HS-5 (cell line): ENCODE results near the gene ACBD6.

ENCODE experiments used
- DNase-seq: peaks from one replicate; pipeline ENCODE4 v3.0.0-alpha.2; 2012; ENCODE audit warnings: low read depth

ACBD6 gene

DNA sequence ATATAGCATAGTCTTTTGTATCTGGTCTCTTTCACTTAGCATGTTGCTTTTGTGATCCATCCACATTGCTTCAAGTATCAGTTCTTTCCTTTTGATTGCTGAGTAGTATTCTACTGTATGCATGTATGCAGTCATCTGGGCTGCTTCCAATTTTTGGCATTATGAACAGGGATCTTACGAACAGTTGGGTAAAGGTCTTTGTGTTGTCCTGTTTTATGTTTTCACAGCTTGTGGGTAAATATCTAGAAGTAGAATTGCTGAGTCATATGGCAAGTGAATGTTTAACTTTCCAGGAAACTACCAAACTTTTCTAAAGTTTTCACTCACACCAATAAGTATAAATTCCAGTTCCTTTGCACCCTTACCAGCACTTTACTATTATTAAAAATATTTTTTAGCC lies 211.4 kb downstream of the ACBD6 start:
- no peak for DNase-seq

DNA sequence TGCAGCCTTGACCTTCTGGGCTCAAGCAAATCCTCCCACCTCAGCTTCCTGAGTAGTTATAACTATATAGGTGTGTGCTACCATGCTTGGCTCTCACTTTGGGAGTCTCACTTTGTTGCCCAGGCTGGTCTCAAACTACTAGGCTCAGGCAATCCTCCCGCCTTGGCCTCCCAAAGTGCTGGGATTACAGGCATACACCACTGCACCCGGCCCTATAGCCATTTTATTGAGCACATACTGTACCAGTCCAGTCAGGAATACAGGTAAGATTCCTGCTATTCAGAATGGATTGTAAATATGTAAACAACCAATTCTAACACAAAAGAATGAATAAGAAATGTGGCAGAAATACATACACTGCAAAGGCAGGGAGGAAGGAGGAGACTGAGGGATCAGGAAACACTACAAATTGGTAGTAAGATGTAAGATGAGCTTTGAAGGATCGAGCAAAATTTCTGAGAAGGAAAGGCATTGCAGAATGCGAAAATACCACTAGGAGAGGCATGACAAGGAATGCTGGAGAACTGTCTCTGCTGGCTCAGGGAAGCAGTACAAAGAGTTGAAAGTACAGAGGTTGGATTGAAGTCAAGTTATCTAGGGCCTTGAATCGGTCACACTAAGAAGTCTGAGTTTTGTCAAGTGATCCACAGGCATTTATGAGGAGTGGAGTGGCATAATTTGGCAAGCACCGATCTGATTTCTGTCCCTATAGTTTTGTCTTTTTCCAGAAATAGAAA lies 211.9 kb downstream of the ACBD6 start:
- no peak for DNase-seq

DNA sequence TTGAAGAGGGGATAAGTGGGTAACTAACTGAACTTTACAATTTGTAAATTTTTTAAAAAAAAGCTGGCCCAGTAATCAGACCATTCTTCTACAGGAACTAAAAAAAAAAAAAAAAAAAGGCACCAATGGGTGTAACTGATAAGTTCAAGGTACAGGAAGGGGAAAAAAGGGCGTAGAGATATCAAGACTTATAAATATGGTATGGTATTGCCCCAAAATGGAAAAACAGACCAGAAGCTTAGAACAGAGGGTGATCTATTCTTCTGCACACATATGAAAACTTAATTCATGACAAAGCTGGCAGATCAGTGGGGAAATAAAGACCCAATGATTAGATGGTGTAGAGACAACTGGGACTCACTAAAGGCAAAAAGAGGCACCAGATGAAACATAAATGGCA lies 213.4 kb downstream of the ACBD6 start:
- no peak for DNase-seq

DNA sequence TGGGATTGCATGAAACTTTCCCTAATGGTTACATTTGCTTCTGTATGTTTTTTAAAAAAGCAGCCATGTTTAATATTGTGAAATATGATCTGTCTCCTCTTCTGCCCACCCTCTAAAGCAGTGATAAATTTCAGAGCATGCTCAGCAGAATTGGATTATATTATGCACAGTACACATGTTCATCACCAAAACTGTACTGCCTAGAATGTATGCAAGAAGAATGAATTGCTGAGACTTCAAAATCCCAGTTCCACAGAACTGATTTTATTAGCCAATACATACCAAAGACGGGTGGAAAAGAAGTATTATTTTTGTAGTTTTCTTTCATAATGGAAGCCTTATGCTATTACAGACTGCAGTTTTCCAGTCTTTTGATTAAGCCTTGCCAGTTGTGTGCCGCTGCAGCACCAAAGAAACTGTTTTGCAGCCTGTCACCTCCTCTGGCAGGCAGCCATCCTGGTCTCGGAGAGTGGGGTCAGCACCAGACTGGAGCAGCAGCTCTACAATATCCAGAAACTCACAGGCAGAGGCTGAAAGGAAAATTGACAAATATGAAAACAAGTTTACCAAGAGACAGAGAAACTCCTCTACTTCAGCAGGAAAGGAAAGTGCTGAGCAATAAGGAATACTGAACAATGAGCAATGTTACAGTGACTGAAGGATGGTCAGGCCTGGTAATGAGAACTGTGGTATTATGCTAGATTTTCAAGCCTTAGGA lies 214.2 kb downstream of the ACBD6 start:
- no peak for DNase-seq

DNA sequence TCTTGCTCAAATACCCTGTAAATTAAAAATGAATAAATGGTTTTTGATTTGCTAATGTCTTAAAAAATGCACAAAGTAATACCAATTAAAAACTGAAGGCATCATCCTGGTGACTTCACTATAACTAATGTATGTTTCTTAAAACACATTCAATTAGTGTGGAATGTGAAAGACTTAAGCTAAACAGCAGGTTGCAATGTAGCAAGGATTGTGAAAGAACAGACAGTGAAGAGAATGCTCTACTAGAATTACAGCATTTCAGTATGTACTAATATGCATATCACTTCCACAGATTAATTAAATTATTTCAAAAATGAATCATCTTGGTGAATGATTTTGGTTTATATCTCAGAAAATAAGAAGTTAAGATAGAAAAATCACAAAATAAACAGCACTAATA lies 216.0 kb downstream of the ACBD6 start:
- DNase-seq = no peak

DNA sequence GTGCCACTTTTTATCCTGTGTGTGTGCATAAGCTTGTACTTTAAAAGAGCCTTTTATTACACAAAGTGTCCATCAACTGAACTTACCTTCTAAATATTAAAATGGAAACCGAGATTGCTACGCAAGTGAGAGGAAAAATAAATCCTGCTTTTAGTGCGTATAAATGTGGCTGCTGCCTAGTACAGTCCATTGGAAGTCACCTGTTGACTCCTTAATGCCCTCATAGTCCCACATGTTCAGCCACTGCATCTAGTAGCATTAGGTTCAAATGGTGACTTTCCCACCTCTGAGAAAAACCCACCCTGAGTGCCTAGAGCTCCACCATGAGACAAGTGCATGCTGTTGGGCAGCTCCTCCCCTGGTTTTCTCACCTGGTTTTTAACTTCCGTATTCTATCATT lies 219.3 kb downstream of the ACBD6 start:
- DNase-seq = no peak

DNA sequence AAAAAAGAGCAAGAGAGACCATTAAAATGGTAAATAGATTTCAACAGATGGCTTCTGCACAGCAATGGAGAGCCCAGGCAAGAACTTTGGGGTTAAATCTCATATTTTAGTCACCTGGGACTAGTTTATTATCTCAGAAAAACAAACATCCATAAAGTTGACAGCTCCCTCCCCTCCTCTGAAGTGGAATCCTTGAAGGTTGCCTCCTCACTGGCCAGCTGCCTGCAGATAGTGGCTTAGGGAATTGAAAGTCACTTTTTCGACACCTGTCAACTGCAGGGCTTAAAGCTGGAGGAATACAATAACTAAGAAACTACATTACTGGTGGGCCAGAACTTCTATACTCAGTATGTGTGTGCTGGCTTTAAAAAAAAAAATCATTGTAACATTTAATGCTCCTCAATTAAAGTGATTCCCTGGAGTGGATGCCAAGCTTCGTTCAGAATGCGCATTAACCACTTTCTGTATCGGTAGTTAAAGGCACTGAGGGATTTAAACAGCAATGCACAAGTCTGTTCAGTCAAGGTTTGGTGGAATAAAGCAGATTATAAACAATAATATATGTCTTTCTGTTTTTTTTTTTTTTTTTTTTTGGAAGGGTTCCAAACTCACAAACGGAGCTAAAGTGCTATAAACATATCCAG lies 219.9 kb downstream of the ACBD6 start:
- no peak for DNase-seq

DNA sequence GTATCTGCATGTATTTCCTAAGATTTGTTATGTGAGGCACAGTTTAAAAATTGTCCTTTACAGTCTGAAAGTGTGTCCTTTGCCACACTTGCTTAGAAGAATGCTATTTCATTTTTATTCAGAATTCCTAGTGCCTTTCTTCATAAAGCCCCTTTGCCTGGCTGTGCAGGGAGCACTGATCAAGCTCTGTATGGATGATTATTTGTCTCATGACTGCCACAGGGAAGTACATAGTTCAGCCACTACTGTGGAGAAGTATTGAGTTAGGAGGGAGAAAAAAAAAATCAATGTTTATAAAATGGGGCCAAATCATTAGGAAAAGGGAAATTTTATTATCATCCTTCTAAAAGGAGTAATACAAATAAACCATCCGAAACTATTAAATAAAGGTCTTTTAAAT lies 220.9 kb downstream of the ACBD6 start:
- no peak for DNase-seq

DNA sequence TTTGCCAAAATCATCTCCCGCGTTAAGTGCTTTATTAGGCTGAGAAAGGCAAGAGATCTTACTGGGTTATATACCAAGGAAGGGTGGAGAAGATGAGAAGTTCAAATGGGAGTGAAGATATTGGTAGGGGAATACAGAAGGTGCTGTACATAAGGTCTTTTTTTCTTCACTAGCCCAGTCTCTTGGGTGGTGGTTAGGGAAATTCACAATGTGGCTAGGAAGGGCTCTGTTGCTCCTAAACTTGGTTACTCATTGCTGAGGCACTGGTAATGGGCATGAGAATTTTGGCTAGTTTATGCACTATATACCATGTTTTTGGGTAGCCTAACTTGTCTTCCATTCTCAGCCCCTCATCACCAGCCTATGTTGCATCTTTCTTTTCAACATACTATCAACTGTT lies 221.8 kb downstream of the ACBD6 start:
- no peak for DNase-seq

DNA sequence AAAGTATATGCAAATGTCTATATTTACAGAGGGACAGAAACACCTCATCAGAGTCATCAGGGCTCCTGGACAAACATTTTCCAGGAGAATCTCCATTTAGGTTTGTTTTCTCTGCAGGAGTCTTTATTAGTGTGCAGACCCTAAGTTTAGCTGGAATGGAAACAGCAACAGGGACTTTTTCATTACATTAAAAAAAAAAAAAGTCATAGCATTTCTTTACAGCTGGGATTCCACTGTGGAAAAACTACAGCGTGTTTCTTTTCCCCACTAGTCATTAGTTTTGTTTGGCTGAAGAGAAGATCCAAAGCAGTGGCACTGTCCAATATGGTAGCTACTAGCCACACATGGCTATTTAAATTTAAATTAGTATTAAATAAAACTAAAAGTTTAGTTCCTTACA lies 222.7 kb downstream of the ACBD6 start:
- DNase-seq = no peak

DNA sequence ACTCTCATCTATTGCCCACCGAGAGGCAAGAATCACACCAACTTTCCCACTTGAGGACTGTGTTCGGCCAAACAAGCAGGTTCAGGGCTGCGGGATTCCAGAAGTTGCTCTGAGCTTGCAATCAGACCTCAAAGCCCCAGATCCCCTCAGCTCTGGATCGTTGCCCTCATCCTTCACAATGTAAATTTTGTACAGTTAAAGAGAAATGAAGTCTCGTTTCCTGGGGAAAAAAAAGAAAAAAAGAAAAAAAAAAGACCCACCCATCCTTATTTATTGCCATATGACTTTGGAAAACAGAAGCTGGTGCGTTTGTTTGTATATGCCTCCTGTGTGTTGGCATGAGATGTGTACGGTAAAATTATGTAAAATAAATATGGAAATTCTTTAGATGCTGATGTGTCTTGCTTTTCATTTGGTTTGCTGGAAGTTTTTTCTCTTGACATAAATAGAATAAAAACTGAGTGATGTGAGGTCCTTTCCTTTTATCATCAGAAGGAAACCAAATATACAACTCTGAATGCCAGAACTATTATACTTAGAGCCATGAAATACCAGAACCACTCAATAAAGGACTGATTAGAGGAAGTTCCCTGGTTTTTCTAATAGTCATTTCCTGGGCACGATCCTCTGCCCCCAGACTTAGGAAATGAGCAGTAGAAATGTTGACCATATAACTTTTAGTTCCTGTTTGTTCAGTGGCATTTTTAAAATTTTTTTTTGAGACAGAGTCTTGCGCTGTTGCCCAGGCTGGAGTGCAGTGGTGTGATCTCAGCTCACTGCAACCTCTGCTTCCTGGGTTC lies 223.6 kb downstream of the ACBD6 start:
- no peak for DNase-seq

DNA sequence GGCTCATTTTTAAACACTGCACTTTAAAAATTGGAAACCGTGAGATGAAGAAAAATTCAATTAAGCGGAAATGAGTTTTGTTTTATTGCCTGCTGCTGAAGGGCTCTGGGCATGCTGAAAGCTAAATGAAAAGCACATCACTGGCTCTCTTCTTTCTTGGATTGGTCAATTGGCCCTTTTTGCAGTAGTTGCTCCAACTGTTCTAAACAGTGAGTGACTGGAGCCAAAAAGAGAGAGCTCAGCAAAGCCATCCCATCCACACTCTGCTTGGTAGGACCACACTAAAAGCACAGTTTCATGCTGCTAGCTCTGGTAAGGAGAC lies 224.2 kb downstream of the ACBD6 start:
- no peak for DNase-seq

DNA sequence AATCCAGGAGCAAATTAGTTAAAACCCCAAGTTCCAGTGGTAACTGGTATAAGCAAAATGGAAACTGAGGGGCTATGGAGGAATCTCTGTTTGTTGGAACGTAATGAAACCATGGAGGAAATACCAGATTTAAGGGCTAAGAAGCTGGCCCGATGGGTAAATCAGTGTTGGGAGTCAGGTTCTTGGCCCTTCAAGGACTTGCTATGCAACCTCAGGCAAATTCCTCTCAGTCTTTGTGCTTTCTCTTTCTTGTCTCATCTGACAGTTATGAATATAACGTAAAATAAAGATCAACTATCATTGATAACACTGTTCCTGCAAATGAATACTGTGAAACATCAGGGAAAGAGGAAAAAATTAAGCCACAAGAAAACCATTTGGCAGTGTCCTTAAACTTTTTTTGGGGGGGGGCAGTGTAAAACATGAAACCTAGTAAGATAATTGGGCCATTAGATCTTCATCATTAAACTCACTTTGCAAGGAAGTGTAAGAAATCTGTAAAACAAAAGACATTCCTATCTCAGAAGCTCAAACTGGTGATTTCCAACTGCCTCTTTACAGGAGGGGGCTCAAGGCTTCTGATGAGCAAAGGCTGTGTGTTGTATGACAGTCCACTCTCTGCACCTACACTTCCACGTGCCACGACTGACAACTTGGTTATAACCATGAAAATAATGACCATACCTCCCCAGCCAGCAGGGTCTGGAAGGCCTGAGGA lies 224.7 kb downstream of the ACBD6 start:
- no peak for DNase-seq

DNA sequence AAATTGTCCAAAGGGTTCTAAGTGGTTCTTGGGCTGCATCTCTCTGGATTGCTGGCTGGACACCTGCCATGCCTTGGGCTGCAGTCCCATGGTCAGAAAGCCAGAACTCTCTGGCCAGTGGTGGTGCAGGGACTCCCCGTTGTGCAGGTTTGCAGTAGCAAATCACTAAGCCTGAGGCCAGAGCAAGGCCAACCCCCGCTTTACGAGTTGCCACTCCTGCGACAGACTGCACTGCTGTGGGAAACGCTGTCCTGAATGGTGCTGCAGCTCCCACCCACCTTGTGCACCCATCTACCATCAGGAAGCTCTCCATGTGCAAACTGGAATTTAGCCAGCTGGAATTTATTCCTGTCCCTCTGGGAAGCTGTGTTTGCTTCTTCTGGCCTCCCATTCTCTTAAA lies 226.7 kb downstream of the ACBD6 start:
- no peak for DNase-seq

DNA sequence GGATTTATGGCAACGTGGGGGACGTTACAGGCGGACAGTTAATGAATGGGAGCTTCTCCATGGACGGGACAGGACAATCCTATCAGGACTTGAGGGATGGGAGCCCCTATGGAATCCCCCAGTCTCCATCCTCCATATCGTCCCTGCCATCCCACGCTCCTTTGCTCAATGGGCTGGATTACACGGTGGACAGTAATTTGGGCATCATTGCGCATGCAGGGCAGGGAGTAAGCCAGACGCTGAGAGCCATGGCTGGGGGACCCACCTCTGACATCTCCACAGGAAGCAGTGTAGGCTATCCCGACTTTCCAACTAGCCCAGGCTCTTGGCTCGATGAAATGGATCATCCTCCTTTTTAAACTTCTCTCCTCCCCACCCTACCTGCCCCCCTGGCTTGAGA lies 228.2 kb downstream of the ACBD6 start:
- DNase-seq = no peak

DNA sequence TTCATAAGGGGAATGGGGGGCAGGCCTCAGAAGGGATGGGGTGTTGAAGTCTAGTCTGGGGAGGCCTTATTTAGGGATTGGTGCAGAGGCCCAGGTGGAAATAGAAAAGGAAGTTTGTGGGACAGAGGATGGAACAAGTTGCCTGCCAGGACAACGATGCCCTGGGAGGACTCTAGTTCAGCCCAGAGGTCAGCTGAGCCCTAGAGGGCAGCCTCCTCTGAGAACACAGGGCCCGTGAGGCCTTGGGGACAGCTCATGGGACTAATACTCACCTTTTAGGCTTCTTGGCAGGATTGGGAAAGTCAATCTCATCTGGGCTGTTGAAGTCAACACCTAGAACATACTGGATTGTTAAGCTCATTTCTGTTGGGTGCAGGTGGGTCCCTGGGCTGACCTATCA lies 229.3 kb downstream of the ACBD6 start:
- DNase-seq = no peak

DNA sequence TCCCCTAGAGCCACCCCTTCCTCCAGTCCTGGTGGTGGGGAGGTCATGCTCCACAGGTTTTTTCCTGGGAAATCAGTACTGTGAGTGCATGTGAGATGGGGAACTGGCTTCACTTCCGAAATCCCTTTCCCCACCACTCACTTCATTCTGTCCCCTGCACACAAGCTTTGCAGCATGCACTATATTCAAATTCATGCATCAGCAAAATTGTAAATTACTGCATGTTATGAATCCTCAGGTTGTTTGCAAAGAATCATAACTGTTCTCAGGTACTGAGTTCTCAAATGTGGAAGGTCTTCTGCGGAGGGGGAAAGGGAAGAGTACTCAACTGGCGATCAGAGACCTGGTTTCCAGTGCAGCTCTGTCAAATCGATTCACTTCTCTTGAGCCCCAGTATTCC lies 230.0 kb downstream of the ACBD6 start:
- no peak for DNase-seq

DNA sequence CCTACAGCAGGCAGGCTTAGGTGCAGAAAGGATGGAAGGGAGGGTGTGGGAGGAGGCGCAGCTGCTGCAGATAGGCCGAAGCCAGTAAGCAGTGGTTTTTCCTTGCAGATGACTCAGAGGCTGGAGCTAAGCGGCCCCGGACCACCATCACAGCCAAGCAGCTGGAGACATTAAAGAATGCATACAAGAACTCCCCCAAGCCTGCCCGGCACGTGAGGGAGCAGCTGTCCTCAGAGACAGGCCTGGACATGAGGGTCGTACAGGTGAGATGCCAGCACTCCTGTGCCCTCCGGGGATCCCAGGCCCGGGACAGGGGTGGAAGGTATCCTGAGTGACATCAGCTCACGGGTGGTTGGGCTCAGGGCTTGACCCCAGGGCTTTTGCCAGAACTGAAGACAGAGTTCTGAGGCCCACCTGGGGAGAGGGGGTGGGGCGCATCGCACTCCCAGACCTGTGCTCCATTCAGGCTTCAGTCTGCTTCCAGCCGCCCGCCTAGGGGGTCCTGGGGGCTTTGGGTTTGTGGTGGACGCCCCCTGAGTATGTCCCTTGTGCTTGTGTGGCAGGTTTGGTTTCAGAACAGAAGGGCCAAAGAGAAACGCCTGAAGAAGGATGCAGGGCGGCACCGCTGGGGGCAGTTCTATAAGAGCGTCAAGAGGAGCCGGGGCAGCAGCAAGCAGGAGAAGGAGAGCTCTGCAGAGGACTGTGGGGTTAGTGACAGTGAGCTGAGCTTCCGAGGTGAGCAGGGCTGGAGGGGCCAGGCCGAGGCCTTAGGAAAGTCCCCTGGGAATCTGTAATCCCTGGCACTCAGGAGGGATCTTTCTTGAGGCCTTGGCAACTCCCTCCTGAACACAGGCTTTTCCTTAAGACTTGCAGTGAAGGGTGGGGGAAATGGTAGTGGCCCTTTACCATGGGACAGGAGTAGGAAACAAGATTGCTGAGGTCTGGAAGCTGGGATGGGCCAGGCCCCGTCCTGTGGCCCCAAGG lies 230.8 kb downstream of the ACBD6 start:
- DNase-seq = no peak

DNA sequence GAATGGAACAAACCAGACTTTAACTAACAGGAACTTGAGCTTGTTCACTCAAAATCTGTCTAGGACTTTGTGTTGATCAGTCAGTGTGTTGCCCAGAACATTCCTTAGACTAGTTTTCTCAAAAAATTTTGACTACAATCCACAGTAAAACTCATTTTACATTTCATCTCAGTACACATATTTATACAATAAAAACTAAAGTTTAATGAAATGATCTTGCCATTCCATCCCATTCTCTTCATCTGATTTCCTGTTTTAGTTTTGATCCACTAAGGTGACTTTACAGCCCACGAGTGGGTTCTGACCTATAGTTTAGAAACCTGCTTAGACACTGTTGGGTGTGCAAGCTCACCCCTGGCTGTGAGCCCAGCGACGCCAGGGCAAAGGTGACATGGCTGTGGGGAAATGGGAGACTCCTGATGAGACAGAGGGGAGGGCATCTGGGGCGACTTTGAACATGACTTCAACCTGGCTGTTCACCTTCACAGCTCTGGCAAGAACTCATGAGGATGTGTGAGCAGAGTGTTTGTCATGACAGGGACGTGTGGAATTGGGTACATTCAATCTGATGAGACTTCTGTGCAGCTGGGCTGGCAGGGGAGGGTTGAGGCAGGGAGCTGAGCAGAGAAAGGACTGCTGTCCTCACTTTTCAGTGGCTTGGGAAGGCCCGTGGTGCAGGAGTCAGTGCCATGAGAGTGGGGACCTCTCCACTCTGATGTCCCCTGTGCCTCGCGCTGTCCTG lies 231.7 kb downstream of the ACBD6 start:
- no peak for DNase-seq
